ENCODE results near the gene MBTD1.
"Not testable (repeated sequence)": the region's sequence is repeated elsewhere in the genome, so short reads cannot be mapped to it uniquely, and the experiment has no call there.

The MBTD1 gene

GRCh38 chr17:51185763-51186332, 74.0 kb downstream of the MBTD1 start:
- DNase-seq = no peak

GRCh38 chr17:51184124-51184523, 75.7 kb downstream of the MBTD1 start:
- no peak for DNase-seq

GRCh38 chr17:51180486-51180885, 79.4 kb downstream of the MBTD1 start:
- no peak for DNase-seq

GRCh38 chr17:51172030-51172429, 87.8 kb downstream of the MBTD1 start:
- DNase-seq = not testable (repeated sequence)

GRCh38 chr17:51170736-51171135, 89.1 kb downstream of the MBTD1 start:
- DNase-seq = no peak

- DNase-seq = no peak
These were observed 90.5 kb downstream of the MBTD1 start for GRCh38 chr17:51169340-51169739.

- DNase-seq = no peak
These were observed 92.6 kb downstream of the MBTD1 start for GRCh38 chr17:51166987-51167931.

GRCh38 chr17:51166198-51166986, 93.5 kb downstream of the MBTD1 start, which contains the start of gene NME2:
Gene NME2, plus strand, starts transcription at chr17:51166411. Its CDS starts 420 bp downstream, at chr17:51166831.
- peak; percentile 78 for DNase-seq

GRCh38 chr17:51165680-51166197, 94.1 kb downstream of the MBTD1 start:
- DNase-seq = no peak

- no peak for DNase-seq
These were observed 94.8 kb downstream of the MBTD1 start for GRCh38 chr17:51164911-51165679.

- no peak for DNase-seq
These were observed 98.3 kb downstream of the MBTD1 start for GRCh38 chr17:51161541-51161940.

GRCh38 chr17:51159604-51160003, 100.2 kb downstream of the MBTD1 start:
- DNase-seq = no peak

GRCh38 chr17:51155416-51155815, 104.4 kb downstream of the MBTD1 start:
- no peak for DNase-seq

- no peak for DNase-seq
These were observed 105.7 kb downstream of the MBTD1 start for GRCh38 chr17:51154176-51154575.

GRCh38 chr17:51153210-51154072, 106.4 kb downstream of the MBTD1 start, which contains the start of gene NME1:
Gene NME1, plus strand, starts transcription at chr17:51153559. Its CDS starts 2,096 bp downstream, at chr17:51155655.
- DNase-seq = peak; percentile 99

- no peak for DNase-seq
These were observed 107.1 kb downstream of the MBTD1 start for GRCh38 chr17:51152766-51153209.

GRCh38 chr17:51150932-51151331, 108.9 kb downstream of the MBTD1 start:
- no peak for DNase-seq

GRCh38 chr17:51149163-51149562, 110.7 kb downstream of the MBTD1 start:
- DNase-seq = no peak

- no peak for DNase-seq
These were observed 112.2 kb downstream of the MBTD1 start for GRCh38 chr17:51147650-51148049.

GRCh38 chr17:51144266-51145022, 115.4 kb downstream of the MBTD1 start:
- DNase-seq = no peak
